ENCODE data around the gene ASTN2. TPM values are rescaled to one million over a fixed set of nuclear protein-coding genes. Genes with fewer than 3 reads are reported as not detected.
A peak's percentile ranks its signal among the peaks of the same experiment; 100 is the strongest.

The ASTN2 gene
- total and polyA plus RNA-seq, 9 of the 15 experiments (the other 6 are each of a cell fraction or from before 2014, with no cell fraction given) = 0.56 to 3.5 (median 1.9) TPM

GRCh38 chr9:116456490-116457088 lies 958.3 kb downstream of the ASTN2 start (continued):
- TF ChIP-seq CTCF (IDR thresholded peaks at IDR 0.05 in 2 of 3, conservative IDR thresholded peaks at IDR 0.05 in 1 of 3; ENCODE audit: insufficient read depth in 2 of 3, low read depth in 1 of 3, low read length in 3 of 3) = no peak
- TF ChIP-seq ZNF263 (CRISPR knock-in tag; IDR thresholded peaks at IDR 0.05; ENCODE audit: borderline replicate concordance) = no peak
- no peak for TF ChIP-seq SPI1 (IDR thresholded peaks at IDR 0.05; ENCODE audit: borderline replicate concordance, low read depth, low read length)
- no peak for TF ChIP-seq SREBF1 (IDR thresholded peaks at IDR 0.05; ENCODE audit: borderline replicate concordance, low read depth, low read length)
- TF ChIP-seq ATF2 (CRISPR knock-in tag; IDR thresholded peaks at IDR 0.05) = no peak
- no peak for TF ChIP-seq DNMT1 (IDR thresholded peaks at IDR 0.05)
- TF ChIP-seq NONO (IDR thresholded peaks at IDR 0.05; ENCODE audit: low read depth in 2 of 2, low read length in 1 of 2) = no peak
- TF ChIP-seq TCF7 (IDR thresholded peaks at IDR 0.05; ENCODE audit: borderline replicate concordance) = no peak
- no peak for TF ChIP-seq HMG20B (CRISPR knock-in tag; IDR thresholded peaks at IDR 0.05)
- no peak for TF ChIP-seq WHSC1 (IDR thresholded peaks at IDR 0.05; ENCODE audit: low read length)
- no peak for TF ChIP-seq ZNF76 (CRISPR knock-in tag; IDR thresholded peaks at IDR 0.05; ENCODE audit: borderline replicate concordance)
- no peak for TF ChIP-seq RCOR1 (IDR thresholded peaks at IDR 0.05; ENCODE audit: borderline replicate concordance in 1 of 2, low read depth in 2 of 2, low read length in 2 of 2)
- TF ChIP-seq CHD1 (IDR thresholded peaks at IDR 0.05; ENCODE audit: low read length) = no peak
- no peak for TF ChIP-seq MXD1 (CRISPR knock-in tag; IDR thresholded peaks at IDR 0.05; ENCODE audit: borderline replicate concordance, poor library complexity, severe bottlenecking)
- no peak for TF ChIP-seq NFE2 (IDR thresholded peaks at IDR 0.05; ENCODE audit: low read depth)
- TF ChIP-seq MED1 (CRISPR knock-in tag; IDR thresholded peaks at IDR 0.05; ENCODE audit: borderline replicate concordance) = no peak
- no peak for TF ChIP-seq SIN3B (IDR thresholded peaks at IDR 0.05; ENCODE audit: low read depth)
- no peak for TF ChIP-seq MLX (CRISPR knock-in tag; conservative IDR thresholded peaks at IDR 0.05)
- peak; percentile 89 to 93 for TF ChIP-seq TRIM24 (IDR thresholded peaks at IDR 0.05)
- no peak for TF ChIP-seq SMC3 (conservative IDR thresholded peaks at IDR 0.05; ENCODE audit: insufficient read depth, low read depth, low read length)
- TF ChIP-seq ATF4 (CRISPR knock-in tag; IDR thresholded peaks at IDR 0.05) = no peak
- TF ChIP-seq ZNF778 (CRISPR knock-in tag; IDR thresholded peaks at IDR 0.05) = no peak
- no peak for TF ChIP-seq ZNF445 (CRISPR knock-in tag; IDR thresholded peaks at IDR 0.05; ENCODE audit: low read depth)
- TF ChIP-seq NR4A1 (CRISPR knock-in tag; IDR thresholded peaks at IDR 0.05) = no peak
- TF ChIP-seq NR4A1 (tag; IDR thresholded peaks at IDR 0.05) = no peak

Measured in K562 (cell line).